SH-SY5Y (cell line): ENCODE results near the gene NHSL1.

Experiments
- GATA2 ChIP-seq: IDR thresholded peaks from 2 replicates; pipeline ENCODE4 v1.6.1; 2011; ENCODE audit warnings: mild to moderate bottlenecking, low read depth, low read length
- GATA3 ChIP-seq: IDR thresholded peaks from 2 replicates; pipeline ENCODE4 v1.6.1; 2011; ENCODE audit warnings: low read depth, mild to moderate bottlenecking, low read length, moderate library complexity

GRCh38 chr6:138515657-138516248 is 16.5 kb upstream of the NHSL1 start:
- TF ChIP-seq GATA2, result no peak
- TF ChIP-seq GATA3, result no peak
